K562 (cell line): ENCODE data around the gene STAP1.
"Not testable (repeated sequence)": the region's sequence is repeated elsewhere in the genome, so short reads cannot be mapped to it uniquely, and the experiment has no call there.

Experiments
- ATF2 ChIP-seq: sonication (generic); formaldehyde crosslinking; IDR thresholded peaks from 2 replicates; pipeline ENCODE4 v1.8.1; 2022; ENCODE audit warnings: missing genetic modification reagents
- BHLHE40 ChIP-seq: IDR thresholded peaks from 2 replicates; pipeline ENCODE4 v1.6.1; 2011; ENCODE audit warnings: low read length, improper control_type of control experiment
- CTCF ChIP-seq, 3 experiments: IDR thresholded peaks in 2 of 3; conservative IDR thresholded peaks in 1 of 3; 2 replicates each; pipeline ENCODE4 v1.5.1; 2011 to 2012; ENCODE audit warnings: low read length in 3 of 3, mild to moderate bottlenecking in 3 of 3, control low read depth in 2 of 3, improper control_type of control experiment in 1 of 3, inconsistent platforms in 1 of 3, low read depth in 1 of 3, mixed read lengths in 1 of 3, moderate library complexity in 1 of 3; ENCODE audit not compliant: insufficient read depth in 2 of 3
- E2F1 ChIP-seq: sonication (generic); formaldehyde crosslinking; IDR thresholded peaks from 2 replicates; pipeline ENCODE4 v1.8.1; 2023; ENCODE audit warnings: mild to moderate bottlenecking, missing genetic modification reagents, moderate library complexity
- E2F5 ChIP-seq: sonication (generic); formaldehyde crosslinking; IDR thresholded peaks from 2 replicates; pipeline ENCODE4 v1.8.0; 2022; ENCODE audit warnings: mild to moderate bottlenecking, missing genetic modification reagents
- ELF1 ChIP-seq: fragments of 200-800 bp; sonication (Bioruptor generic); IDR thresholded peaks from 2 replicates; pipeline ENCODE4 v1.6.1; 2016; ENCODE audit warnings: missing genetic modification characterization, missing compliant biosample characterization
- ELK1 ChIP-seq: sonication (generic); formaldehyde crosslinking; IDR thresholded peaks from 2 replicates; pipeline ENCODE4 v1.8.1; 2022; ENCODE audit warnings: missing genetic modification reagents
- HMGN3 ChIP-seq: IDR thresholded peaks from 2 replicates; pipeline ENCODE4 v1.6.1; 2011; ENCODE audit warnings: borderline replicate concordance, low read depth, mild to moderate bottlenecking, mixed read lengths, low read length; ENCODE audit not compliant: insufficient read length; ENCODE audit errors: extremely low read depth
- RAD21 ChIP-seq, 2 experiments: fragments of 250-450 bp in 1 of 2; fragments of 450-650 bp in 1 of 2; sonication (Bioruptor Pico) in 1 of 2; formaldehyde crosslinking in 1 of 2; IDR thresholded peaks in 1 of 2; conservative IDR thresholded peaks in 1 of 2; 2 replicates each; pipeline versions ENCODE4 v1.4.0 to v1.8.0; 2020 to 2022; ENCODE audit warnings: mild to moderate bottlenecking in 2 of 2, moderate library complexity in 1 of 2
- RFX5 ChIP-seq: IDR thresholded peaks from 2 replicates; pipeline ENCODE4 v1.6.1; 2011; ENCODE audit warnings: low read depth, mild to moderate bottlenecking, improper control_type of control experiment, low read length
- TAF15 ChIP-seq: fragments of 200-400 bp; formaldehyde crosslinking; IDR thresholded peaks from 2 replicates; pipeline ENCODE4 v1.6.1; 2017; ENCODE audit warnings: mild to moderate bottlenecking, low read depth, low read length, moderate library complexity
- ZBED1 ChIP-seq: IDR thresholded peaks from 2 replicates; pipeline ENCODE4 v1.6.1; 2014
- ZNF263 ChIP-seq: sonication (generic); formaldehyde crosslinking; IDR thresholded peaks from 2 replicates; pipeline ENCODE4 v1.8.0; 2022; ENCODE audit warnings: mild to moderate bottlenecking, missing genetic modification reagents, borderline replicate concordance
- ZNF408 ChIP-seq: fragments of 250-450 bp; sonication (Bioruptor Pico); IDR thresholded peaks from 2 replicates; pipeline ENCODE4 v1.4.0; 2020; ENCODE audit warnings: low read depth, mild to moderate bottlenecking, moderate library complexity

- not testable (repeated sequence) for TF ChIP-seq TAF15; RFX5; E2F1 (CRISPR knock-in tag); ZBED1; ZNF408 (CRISPR knock-in tag); CTCF (IDR thresholded peaks at IDR 0.05 in 2 of 3, conservative IDR thresholded peaks at IDR 0.05 in 1 of 3; ENCODE audit: insufficient read depth in 2 of 3, low read depth in 1 of 3, low read length in 3 of 3); ELF1 (tag); ATF2; BHLHE40; ELK1 (CRISPR knock-in tag); ZNF263 (CRISPR knock-in tag); RAD21 (CRISPR knock-in tag; conservative IDR thresholded peaks at IDR 0.05 in 1 of 2, IDR thresholded peaks at IDR 0.05 in 1 of 2); E2F5 (CRISPR knock-in tag); HMGN3
Observed at GRCh38 chr4:67524140-67524539, 34.4 kb upstream of the STAP1 start.
